Vagina (tissue), 2 donors: ENCODE results near the gene TSN.

Experiments used
- CTCF ChIP-seq, 3 experiments: fragments of 450-650 bp in 2 of 3; fragments of 200-600 bp in 1 of 3; sonication (generic) in 1 of 3; IDR thresholded peaks; one replicate each; pipeline ENCODE4 v1.5.1; 2017 to 2019; ENCODE audit warnings: antibody characterized with exemption in 3 of 3, mild to moderate bottlenecking in 2 of 3, moderate library complexity in 2 of 3
- POLR2A ChIP-seq, 2 donors: fragments of 450-650 bp; IDR thresholded peaks; one replicate each; pipeline ENCODE4 v1.6.1; 2017; ENCODE audit warnings: antibody characterized with exemption in 2 of 2, mild to moderate bottlenecking in 2 of 2, moderate library complexity in 2 of 2
- POLR2AphosphoS5 ChIP-seq, 2 donors: sonication (generic); formaldehyde crosslinking; IDR thresholded peaks; one replicate each; pipeline ENCODE4 v1.9.0; 2017; ENCODE audit warnings: antibody characterized with exemption in 2 of 2, mild to moderate bottlenecking in 2 of 2, low read depth in 1 of 2; ENCODE audit not compliant: insufficient read depth in 1 of 2

GRCh38 chr2:121774235-121774634, 18.8 kb downstream of the TSN start:
- no peak for TF ChIP-seq POLR2A (IDR thresholded peaks at IDR 0.05)
- no peak for TF ChIP-seq CTCF (IDR thresholded peaks at IDR 0.05)
- no peak for TF ChIP-seq POLR2AphosphoS5 (IDR thresholded peaks at IDR 0.05; ENCODE audit: insufficient read depth in 1 of 2, low read depth in 1 of 2)
